ENCODE results near the gene SMYD3. TPM values are rescaled to one million over a fixed set of nuclear protein-coding genes. Genes with fewer than 3 reads are reported as not detected.

SMYD3 gene
- total and polyA plus RNA-seq, 2 of the 4 experiments (the other 2 are of a cell fraction) = 26.5 to 37.6 TPM

DNA sequence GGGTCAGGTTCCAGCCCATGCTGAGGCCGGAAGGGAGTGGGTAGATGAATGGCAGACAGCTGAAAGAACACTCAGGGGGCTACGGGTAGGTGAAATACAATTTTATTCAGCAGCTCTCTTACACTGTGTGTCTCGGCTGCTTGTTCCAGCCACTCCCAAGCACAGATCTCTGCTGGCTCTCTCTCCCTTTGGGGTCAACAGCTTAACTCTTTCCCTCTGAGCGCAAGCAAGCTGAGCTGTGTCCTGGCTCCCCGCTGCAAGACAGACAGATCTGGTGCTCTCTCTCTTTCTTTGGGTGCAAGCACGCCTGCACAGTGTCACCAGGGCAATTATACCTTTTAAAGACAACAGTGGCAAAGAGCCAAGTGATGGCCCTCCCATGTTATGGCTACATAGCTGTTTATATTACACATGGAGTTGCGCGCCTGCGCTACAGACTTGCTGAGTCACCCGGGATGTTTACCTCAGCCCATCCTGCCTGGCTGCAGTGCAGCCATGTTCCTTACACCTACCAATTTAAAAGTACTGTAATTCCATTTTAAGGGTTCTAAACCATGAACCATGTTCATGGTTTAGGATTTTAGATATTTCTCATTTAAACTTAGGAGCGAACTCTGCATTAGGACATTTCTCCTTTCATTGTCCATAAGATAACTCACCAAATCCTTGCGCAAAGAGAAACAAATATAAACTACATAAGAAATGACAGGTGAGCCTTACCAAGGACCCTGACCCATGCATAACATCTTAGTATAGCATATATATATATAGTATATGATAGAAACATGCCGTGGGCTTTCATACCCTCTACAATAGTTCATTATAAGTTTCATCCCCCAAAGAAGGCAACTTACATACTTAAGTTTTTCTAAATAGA, 396.5 kb downstream of the SMYD3 start (continued):
- TF ChIP-seq USF2 (IDR thresholded peaks at IDR 0.05; ENCODE audit: low read depth, low read length) (no peak), RFX5 (IDR thresholded peaks at IDR 0.05; ENCODE audit: low read depth, low read length) (no peak)

DNA sequence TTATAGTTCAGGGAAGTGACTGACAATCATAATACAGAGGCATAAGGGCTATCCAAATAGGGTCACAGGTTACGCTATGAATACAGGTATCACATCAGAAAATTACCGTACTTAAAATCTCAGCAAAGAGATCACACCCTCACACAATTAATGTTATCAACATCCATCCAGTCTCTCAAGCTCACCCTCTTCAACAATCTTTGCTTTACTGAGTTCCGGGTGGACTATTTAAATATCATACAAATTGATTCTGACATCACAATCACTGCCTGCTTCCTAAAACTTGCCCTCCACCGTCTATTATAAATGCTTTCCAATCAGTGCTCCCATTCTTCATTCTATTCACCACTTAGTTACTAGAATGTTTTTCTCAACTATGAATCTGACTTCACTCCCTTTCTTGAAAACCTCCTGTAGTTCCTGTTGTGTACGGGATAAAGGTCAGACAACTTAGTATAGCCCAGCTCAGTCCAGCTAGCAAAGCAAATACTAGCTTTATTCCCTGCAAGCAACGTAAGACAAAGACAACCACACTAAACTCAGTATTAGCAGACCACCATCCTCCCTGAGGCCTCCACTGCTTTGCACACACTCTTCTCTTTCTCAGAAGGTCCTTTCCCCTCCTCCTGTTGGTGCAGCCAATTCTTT, 398.7 kb downstream of the SMYD3 start:
- Histone ChIP-seq H4K20me1 (ENCODE audit: insufficient read depth, low read length) (no peaks in the 10 kb centered on the region), H3K4ac (ENCODE audit: low read depth, low read length) (peak overlapping the region; percentile 35; the same call in 1 of the 2 replicates), H2BK15ac (ENCODE audit: low read depth, low read length) (no peak overlapping the region), H2BK5ac (ENCODE audit: low read depth, low read length, poor library complexity, severe bottlenecking) (no peak overlapping the region), H4K8ac (ENCODE audit: low read depth in 2 of 2, low read length in 2 of 2) (no peak overlapping the region), H3K9me1 (ENCODE audit: insufficient read depth, low read length) (peaks cover 6% of the 10 kb centered on the region), H2AK9ac (replicated peaks; ENCODE audit: low read depth, low read length, poor library complexity) (no peak overlapping the region), H2AFZ (replicated peaks; ENCODE audit: low read length, poor library complexity) (no peak overlapping the region), H4K5ac (ENCODE audit: low read depth, low read length) (peak overlapping the region; percentile 17; the same call in 1 of the 2 replicates), H2BK20ac (ENCODE audit: low read depth, low read length) (peak overlapping the region; percentile 14; the same call in 1 of the 2 replicates), H3K56ac (ENCODE audit: extremely low read depth, insufficient read depth, low read length) (no peak overlapping the region), H3K36me3 (ENCODE audit: control insufficient read depth, insufficient read depth, low read length) (no peaks in the 10 kb centered on the region), H3K9me3 (ENCODE audit: control insufficient read depth, insufficient read depth, low read length) (no peaks in the 10 kb centered on the region), H3K4me3 (ENCODE audit: insufficient read depth, low read depth, low read length) (no peak overlapping the region), H3K27me3 (ENCODE audit: control insufficient read depth, insufficient read depth, low read length) (no peaks in the 10 kb centered on the region), H2AK5ac (ENCODE audit: low read depth, low read length) (peak overlapping the region; percentile 10; the same call in 1 of the 2 replicates), H3K14ac (replicated peaks; ENCODE audit: low read depth, low read length) (no peak overlapping the region), H3K4me2 (ENCODE audit: low read depth, low read length) (no peak overlapping the region), H3K23ac (ENCODE audit: low read depth, low read length) (no peak overlapping the region), H4K91ac (ENCODE audit: insufficient read depth, low read depth, low read length) (no peak overlapping the region), H2BK120ac (ENCODE audit: low read depth, low read length) (peak overlapping the region; percentile 33), H3K79me1 (ENCODE audit: low read depth in 1 of 2, low read length in 2 of 2) (peaks cover 4 to 8% of the 10 kb centered on the region in 2 experiments; a peak in 1 of 4 replicates), H3K9ac (ENCODE audit: low read depth, low read length) (no peak overlapping the region), H3K27ac (ENCODE audit: insufficient read depth, low read length) (no peak overlapping the region), H3K18ac (ENCODE audit: low read depth, low read length) (no peak overlapping the region), H3K4me1 (ENCODE audit: control insufficient read depth, insufficient read depth, low read length) (peaks cover 4% of the 10 kb centered on the region; the same call in 1 of the 2 replicates)
- dilution Hi-C loops (cut with HindIII; ENCODE audit: low sequenced_read_pairs, unreplicated experiment) (no loop called here), in situ Hi-C loops (cut with MboI; ENCODE audit: low sequenced_read_pairs) (no loop called here), intact Hi-C loops (cut with micrococcal nuclease) (no loop called here)
- no peak for DNase-seq
- no peak for ATAC-seq (ENCODE audit: low read depth)
- TF ChIP-seq USF2 (IDR thresholded peaks at IDR 0.05; ENCODE audit: low read depth, low read length) (no peak), MAZ (IDR thresholded peaks at IDR 0.05; ENCODE audit: borderline replicate concordance, low read depth, low read length) (no peak), BHLHE40 (IDR thresholded peaks at IDR 0.05; ENCODE audit: low read depth, low read length) (no peak), ELK1 (IDR thresholded peaks at IDR 0.05; ENCODE audit: borderline replicate concordance, low read depth, low read length) (no peak), MAFK (IDR thresholded peaks at IDR 0.05; ENCODE audit: low read depth, low read length) (no peak), CEBPB (IDR thresholded peaks at IDR 0.05; ENCODE audit: low read depth, low read length) (no peak)
- 92% methylated on average over 2 of the region's 6 CpGs; no CpG with 5 or more reads in 1 of the 2 experiments for WGBS, 2 experiments (ENCODE audit: extremely low coverage in 2 of 2, insufficient read length in 1 of 2)
- CTCF ChIA-PET = no interaction called here
- POLR2A ChIA-PET (ENCODE audit: unreplicated experiment) = no interaction called here
- BruUV-seq (replicated peaks) = no TSS peak
